ENCODE measurements around the gene ERAS.
"Not testable (repeated sequence)": the region's sequence is repeated elsewhere in the genome, so short reads cannot be mapped to it uniquely, and the experiment has no call there.

The ERAS gene

DNA sequence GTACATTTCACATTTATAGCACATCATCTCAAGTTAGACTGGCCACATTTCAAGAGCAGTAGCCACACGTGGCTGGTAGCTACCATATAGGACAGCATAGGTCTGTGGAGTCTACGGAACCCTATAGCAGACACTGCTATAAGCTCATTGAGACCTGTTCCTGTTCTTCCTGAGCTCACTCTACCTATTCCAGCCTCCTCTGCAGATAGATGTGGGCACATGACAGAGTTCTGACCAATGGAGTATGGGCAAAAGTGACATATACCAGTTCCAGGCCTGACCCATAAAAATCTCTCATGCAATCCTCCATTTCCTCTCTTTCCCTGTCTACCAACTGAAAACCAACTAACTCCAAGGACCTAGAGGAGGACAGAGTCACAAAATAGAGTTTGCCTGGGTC lies 28.0 kb upstream of the ERAS start:
- DNase-seq (ENCODE audit: low read depth, low spot score): no peak

DNA sequence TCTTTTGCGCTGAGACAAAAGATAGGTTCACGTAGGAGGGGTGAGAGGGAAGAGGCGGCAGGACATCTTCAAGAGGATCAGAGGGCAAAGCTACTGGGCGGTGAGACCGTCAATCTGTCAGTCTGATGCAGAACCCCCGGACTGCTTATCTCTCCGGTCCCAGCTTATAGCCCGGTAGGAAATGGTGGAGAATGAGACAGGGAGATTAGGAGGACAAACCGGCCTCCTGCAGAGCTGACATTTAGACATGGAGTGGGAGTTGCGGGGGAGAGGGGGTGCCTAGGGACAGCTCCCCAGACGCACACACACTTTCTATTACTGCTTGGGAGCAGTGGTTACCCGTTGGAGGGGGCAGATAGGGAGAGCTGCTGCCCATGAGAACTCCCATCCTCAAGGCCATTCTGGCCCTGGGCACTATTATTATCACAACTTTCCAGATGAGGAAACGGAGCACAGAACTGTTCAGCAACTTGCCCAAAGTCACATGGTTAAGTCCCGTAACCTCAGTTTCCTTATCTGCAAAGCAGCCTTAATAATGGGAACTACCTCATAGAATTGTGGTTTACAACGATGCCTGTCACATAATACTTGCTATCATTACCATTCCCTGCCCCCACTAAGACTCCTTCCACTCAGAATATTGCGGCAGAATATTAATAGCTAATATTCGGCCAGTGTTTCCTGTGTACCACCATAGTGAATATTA lies 25.6 kb upstream of the ERAS start:
- DNase-seq (ENCODE audit: low read depth, low spot score): no peak

DNA sequence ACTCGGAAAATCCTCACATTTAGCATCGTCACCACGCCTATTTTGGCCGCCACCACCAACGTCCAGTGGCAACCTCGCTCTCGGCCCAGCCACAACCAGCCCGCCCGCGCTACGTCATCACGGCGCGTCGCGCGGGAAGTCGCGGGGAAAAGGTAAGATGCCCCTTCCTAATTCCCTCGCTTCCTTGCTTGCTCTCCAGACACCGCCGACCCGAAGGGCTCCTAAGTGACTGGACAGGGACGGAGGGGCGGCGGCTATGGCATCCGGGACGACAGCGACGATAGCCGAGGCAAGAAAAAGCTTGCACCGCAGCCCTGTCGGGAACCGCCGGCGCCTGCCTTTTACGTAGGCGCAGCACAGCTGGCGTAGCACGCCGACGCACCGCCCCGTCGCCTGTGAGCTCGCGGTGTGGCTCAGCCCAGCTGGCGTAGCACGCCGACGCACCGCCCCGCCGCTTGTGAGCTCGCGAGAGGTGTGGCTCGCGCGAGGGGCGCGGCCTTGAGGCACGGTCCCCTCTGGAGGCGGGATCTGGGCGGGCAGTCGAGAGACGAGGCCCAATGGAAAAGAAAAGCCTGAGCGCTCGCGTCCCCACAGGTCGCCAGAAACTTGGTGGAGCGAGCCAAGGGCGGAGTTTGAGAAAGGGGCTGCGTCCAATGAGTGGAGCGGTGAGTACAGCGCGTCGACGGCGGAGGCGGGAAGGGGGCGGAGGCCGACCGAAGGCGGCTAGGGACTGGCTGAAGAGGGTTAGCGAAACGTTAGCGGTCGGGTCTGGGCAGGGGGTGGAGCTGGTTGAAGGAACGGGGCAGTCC lies 24.8 kb upstream of the ERAS start, which contains the start of gene HDAC6:
Gene HDAC6 (plus strand): TSS at position 788 of the 809 bp plus-strand sequence. CDS start 626 bp downstream, outside the sequence.
- peak; percentile 99 for DNase-seq (ENCODE audit: low read depth, low spot score)

DNA sequence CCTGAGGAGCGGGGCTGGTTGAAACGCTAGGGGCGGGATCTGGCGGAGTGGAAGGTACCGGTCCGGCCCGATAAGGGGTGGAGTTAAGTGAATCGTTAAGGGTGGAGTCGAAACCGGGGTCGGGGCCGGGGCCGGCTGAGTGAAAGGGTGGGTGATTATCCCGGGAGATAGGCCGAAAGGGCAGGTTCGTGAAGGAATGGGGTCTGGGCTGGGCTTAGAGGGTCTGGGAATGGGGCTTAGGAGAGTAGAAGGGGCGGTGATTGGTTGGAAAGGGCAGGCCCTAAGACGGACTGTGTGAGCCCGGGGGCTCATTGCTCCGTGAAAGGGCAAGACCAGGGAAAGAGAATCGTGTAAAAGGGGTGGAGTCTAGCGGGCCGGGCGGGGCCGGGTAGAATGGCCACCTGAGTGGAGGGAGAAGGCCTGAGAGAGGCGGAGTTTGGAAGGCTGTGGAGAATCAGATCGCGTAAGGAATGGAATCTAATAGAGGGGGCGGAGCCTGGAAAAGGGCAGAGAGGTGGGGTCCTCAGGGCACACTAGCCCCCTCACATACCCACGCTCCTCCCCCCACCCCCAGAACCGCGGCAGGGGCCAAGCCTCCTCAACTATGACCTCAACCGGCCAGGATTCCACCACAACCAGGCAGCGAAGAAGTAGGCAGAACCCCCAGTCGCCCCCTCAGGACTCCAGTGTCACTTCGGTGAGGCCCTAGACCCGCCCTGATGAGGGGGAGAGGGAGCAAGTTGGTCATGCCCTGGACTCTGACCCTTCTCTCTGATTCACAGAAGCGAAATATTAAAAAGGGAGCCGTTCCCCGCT lies 24.0 kb upstream of the ERAS start:
- peak; percentile 40 for DNase-seq (ENCODE audit: low read depth, low spot score)

DNA sequence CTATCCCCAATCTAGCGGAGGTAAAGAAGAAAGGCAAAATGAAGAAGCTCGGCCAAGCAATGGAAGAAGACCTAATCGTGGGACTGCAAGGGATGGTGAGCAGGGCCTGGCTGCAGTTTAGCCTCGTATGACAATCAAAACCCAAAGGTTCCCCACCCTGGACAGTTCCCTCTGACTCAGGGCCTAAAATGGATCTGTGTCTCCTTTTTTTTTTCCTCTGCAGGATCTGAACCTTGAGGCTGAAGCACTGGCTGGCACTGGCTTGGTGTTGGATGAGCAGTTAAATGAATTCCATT lies 23.5 kb upstream of the ERAS start:
- DNase-seq (ENCODE audit: low read depth, low spot score): no peak

DNA sequence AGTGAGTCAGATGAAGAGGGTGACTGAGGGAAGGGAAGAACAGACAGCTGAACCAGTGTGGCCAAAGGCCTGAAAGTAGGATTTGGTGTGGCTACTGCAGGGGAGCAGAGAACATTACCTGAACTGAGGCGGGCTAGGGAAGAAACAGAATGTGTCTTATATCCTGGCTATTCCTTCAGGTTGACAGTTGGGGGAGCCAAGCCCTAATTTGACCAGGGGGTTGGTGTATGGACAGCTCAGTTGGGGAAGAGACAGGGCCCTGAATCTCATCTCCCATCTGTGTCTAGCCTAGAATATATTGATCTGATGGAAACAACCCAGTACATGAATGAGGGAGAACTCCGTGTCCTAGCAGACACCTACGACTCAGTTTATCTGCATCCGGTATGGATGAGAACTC lies 20.2 kb upstream of the ERAS start:
- DNase-seq (ENCODE audit: low read depth, low spot score): no peak

DNA sequence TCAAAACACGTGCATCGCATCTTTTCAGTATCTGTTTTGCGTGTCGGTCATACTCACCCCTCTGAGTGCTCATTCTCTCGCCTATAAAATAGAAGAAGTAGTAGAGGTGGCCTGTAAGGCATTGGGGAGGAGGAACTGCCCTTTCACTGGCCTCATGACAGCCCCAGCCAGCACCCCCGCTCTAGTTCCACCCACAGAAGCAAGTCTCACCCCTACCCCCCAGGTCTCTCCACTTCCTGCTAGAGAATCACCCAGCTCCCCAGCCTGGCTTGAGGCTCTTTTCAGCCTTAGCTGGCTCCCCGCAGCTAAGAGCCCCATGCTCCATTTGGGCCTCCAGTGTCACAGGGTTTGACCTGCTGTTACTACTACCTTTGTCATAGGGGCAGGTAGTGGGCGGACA lies 12.7 kb upstream of the ERAS start:
- no peak for DNase-seq (ENCODE audit: low read depth, low spot score)

DNA sequence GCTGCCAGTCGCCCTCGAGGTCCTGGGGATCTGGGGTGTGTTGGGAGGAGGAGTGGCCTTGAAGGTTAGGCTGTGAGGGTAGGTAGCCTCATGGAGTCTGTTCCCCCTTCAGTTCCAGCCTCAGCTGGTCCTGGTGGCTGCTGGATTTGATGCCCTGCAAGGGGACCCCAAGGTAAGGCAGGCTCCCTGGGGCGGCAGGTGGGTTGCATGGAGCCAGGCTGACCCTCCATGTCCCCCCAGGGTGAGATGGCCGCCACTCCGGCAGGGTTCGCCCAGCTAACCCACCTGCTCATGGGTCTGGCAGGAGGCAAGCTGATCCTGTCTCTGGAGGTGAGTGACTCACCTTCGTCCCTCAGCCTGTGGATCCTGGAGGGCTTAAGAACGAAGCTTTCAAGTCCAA lies 11.6 kb upstream of the ERAS start:
- no peak for DNase-seq (ENCODE audit: low read depth, low spot score)

DNA sequence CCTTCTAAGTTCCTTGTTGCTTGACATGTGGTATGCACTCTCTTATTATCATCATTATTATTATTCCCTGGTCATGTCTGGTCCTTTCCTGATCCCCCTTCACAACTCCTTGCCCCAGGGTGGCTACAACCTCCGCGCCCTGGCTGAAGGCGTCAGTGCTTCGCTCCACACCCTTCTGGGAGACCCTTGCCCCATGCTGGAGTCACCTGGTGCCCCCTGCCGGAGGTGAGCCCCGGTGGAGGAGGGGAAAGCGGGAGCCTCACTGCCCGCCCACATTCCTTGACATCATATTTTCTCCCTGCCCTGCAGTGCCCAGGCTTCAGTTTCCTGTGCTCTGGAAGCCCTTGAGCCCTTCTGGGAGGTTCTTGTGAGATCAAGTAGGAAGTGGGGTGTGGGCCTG lies 11.0 kb upstream of the ERAS start:
- DNase-seq (ENCODE audit: low read depth, low spot score): no peak

DNA sequence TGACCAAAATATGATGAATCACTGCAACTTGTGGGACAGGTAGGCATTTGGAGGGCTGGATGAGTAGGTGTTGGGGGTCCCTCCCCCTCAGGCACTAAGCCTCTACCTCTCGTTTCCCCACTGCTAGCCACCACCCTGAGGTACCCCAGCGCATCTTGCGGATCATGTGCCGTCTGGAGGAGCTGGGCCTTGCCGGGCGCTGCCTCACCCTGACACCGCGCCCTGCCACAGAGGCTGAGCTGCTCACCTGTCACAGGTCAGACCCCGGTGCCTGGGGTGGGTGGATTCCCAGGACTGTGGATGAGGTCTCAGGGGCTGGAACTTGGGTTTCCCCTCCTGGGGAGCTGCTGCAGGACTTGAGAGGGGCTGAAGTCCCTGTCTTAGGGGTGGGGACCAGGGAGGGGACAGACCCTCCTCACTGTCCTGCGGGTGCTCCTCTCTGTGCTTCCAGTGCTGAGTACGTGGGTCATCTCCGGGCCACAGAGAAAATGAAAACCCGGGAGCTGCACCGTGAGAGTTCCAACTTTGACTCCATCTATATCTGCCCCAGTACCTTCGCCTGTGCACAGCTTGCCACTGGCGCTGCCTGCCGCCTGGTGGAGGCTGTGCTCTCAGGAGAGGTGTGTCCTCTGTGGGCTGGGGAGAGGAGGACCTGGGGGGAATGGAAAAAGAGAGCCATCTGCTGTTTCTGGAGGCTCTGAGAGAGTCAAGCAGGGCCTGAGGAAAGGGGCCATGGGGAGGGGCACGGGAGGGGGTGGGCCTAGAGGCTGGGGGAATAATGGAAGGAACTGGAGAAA lies 10.1 kb upstream of the ERAS start:
- no peak for DNase-seq (ENCODE audit: low read depth, low spot score)

DNA sequence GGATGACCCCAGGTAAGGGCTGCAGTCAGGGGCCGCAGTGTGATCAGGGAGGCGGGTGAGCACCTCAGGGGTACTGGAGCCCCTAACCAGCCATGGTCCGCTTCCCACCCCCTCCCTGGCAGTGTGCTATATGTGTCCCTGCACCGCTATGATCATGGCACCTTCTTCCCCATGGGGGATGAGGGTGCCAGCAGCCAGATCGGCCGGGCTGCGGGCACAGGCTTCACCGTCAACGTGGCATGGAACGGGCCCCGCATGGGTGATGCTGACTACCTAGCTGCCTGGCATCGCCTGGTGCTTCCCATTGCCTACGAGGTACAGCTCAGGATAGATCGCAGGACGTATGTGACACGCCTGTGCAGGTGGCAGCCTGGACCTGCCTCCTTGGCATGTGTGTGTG lies 8.2 kb upstream of the ERAS start:
- no peak for DNase-seq (ENCODE audit: low read depth, low spot score)

DNA sequence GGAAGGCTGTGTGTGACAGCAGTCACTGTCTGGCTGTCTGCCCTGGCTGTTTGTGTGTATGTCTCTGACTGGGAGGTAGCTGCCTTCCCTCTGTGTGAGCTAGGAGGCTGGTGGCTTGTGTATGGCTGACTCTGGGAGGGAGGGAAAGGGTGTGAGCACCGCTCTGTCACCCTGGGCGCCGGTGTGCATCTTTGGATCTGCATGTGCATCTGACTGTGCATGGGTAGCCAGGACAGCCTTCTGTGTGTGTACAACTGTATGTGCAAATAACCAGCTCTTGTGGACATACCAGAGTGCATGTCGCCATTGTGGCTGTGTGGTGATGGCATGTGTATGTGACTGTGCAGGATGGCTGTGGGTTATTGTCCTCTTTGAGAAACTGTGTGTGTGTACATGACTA lies 7.4 kb upstream of the ERAS start:
- no peak for DNase-seq (ENCODE audit: low read depth, low spot score)

DNA sequence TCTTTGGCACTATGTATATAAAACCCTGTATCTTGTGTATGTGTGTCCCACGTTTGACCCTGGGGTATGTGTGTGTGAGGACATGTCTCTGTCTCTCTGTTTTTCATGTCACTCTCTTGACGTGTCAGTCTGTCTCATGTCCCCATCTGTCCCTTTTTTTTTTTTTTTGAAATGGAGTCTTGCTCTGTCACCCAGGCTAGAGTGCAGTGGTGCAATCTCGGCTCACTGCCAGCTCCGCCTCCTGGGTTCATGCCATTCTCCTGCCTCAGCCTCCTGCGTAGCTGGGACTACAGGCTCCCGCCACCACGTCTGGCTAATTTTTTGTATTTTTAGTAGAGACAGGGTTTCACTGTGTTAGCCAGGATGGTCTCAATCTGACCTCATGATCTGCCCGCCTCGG lies 6.9 kb upstream of the ERAS start:
- DNase-seq (ENCODE audit: low read depth, low spot score): not testable (repeated sequence)

DNA sequence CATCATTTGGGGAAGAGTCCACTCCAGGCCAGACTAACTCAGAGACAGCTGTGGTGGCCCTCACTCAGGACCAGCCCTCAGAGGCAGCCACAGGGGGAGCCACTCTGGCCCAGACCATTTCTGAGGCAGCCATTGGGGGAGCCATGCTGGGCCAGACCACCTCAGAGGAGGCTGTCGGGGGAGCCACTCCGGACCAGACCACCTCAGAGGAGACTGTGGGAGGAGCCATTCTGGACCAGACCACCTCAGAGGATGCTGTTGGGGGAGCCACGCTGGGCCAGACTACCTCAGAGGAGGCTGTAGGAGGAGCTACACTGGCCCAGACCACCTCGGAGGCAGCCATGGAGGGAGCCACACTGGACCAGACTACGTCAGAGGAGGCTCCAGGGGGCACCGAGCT lies 3.3 kb upstream of the ERAS start:
- DNase-seq (ENCODE audit: low read depth, low spot score): no peak

DNA sequence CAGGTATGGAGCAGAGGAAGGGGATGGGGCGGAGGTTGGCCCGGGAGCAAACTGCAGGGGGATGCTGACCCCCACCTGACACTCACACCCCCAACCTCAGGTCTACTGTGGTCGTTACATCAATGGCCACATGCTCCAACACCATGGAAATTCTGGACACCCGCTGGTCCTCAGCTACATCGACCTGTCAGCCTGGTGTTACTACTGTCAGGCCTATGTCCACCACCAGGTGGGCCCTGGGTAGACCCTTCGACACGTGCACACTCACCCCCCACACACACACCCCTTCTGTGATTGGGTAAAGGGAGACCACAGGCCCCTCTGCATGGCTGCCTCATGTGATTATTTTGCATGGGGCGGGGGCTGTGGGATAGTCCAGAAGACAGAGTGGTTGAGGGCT lies 2.2 kb upstream of the ERAS start:
- DNase-seq (ENCODE audit: low read depth, low spot score): no peak

DNA sequence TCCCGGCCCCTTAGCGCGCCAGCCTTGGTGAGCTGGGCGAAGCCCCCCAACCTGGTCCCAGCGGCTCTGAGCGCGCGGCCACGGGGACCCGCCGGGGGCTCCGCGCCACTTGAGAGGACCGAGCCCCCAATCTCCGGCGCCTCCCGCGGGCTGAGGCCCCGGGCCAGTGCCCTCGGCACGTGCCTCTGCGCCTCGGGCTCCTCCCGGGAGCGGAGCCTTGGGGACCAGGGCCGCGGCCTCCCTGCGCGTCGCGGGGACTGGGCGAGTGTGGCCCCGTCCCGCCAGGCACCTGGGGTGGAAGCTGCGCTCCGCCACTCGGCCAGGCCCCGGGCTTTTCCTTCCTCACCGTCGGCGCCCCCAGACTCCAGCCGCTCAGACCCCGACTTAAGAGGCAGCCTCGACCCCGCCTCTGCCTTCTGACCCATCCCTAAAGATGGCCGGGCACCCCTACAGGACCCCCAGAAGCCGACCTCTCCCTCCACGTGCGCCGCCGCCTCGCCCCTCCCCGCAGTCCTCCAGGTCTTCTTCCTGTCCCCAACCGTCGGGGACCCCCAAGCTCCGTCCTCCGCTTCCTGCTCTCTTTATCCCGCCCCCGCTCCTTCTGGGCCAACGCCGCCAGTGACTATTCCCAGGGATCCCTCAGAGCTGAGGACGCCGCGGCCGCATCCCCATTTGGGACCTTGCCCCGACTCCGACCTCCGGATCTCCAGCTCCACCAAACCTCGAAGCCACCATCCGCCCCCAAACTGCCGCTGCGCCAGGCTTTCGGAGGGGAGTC lies 752 bp downstream of the ERAS start:
- no peak for DNase-seq (ENCODE audit: low read depth, low spot score)

DNA sequence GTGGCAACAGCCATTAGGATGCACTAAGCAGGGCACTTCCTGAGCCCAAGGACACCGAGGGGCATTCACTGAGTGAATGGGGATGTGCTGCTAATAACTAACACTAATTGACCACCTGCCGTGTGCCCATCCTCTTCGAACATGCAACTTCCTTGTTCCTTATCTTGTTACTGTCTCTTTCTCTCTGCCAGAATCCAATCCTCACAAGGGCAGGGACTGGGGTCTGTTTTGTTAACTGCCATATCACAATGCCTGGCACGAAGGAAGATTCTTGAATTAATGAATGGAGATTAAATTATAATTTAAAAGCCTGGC lies 1.3 kb downstream of the ERAS start:
- DNase-seq (ENCODE audit: low read depth, low spot score): no peak

DNA sequence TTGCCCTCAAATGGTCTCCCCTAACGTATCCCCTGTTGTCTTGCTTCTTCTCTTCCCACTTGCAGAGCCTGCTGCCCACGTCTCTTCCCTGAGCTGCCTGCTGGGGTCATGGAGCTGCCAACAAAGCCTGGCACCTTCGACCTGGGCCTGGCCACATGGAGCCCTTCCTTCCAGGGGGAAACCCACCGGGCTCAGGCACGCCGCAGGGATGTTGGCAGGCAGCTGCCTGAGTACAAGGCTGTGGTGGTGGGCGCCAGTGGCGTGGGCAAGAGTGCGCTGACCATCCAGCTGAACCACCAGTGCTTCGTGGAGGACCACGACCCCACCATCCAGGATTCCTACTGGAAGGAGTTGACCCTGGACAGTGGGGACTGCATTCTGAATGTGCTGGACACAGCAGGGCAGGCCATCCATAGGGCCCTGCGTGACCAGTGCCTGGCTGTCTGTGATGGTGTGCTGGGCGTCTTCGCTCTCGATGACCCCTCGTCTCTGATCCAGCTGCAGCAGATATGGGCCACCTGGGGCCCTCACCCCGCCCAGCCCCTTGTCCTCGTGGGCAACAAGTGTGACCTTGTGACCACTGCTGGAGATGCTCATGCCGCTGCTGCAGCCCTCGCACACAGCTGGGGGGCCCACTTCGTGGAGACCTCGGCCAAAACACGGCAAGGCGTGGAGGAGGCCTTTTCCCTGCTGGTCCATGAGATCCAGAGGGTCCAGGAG lies 2.9 kb downstream of the ERAS start:
- no peak for DNase-seq (ENCODE audit: low read depth, low spot score)

DNA sequence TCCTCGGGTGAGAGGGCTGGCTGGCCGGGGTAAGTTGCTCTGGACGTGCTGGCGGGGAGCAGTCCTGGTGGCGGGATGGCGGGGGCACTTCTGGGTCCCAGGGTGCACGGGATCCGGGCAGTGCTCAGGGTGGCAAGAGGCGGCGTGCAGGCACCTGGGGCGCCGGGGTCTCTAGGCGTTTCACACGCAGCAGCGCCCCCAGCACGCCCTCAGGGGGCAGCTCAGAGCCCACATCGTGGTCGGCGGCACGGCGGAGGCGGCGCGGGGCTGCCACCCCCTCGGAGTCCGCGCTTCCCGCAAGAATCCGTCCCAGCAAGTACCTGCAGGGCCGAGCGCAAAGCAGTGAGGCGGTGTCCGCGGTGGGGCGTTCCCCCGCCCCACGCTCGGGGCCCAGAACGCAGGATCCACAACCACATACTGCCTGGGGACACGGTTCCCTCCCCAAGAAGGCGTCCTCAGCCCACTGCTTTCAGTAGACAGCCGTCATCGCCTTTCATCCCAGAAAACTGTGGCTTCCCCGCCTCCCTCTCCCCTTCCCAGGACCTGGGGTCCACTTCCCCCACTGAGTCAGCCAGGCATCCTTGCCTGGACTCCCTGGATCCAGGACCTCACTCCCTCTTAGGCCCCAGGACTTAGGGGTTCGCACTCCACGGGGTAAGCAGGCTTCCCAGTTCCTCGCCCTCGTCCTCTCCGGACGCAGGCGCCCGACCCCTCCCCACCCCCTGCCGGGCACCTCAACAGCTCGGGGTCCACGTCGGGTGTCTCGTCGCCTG lies 5.0 kb downstream of the ERAS start:
- no peak for DNase-seq (ENCODE audit: low read depth, low spot score)

DNA sequence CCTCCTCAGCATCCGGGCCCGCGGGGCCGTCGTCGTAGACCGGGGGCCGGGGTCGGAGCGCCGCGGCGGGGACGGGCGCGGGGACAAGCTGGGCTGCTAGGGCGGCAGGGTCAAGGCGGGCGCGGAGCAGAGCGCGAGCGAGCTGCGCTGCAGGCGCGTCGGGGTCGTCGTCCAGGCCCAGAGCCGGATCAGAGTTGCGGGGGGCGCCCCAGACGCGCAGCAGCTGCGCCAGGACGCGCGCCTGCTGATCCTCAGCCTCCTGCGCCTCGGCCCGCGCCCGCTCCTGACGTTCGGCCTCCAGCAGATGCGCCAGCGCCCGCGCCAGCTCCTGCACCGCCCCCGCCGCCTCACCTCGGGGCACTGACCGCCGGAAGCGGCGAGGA lies 5.6 kb downstream of the ERAS start:
- no peak for DNase-seq (ENCODE audit: low read depth, low spot score)

Data from brain pericyte (primary cell).